GM12878 (cell line): ENCODE data around the gene MUC5B. TPM values are rescaled to one million over a fixed set of nuclear protein-coding genes. Genes with fewer than 3 reads are reported as not detected.

Experiments
- ATAC-seq: fragments of 200-7000 bp; cut with Tn5 transposase; 3 replicates; pipeline ENCODE4 v1.9.1; 2020; ENCODE audit warnings: mild to moderate bottlenecking, moderate library complexity
- BruUV-seq: library from RNA; stranded (reverse); fragments of 400-500 nt; replicated peaks from 2 replicates; lab custom pipeline; 2021; lab: Mats Ljungman, UMichigan
- CTCF ChIA-PET: fragments of 300-600 bp; sonication (Branson Sonifier 250); formaldehyde crosslinking; extraction: SDS; loops from one replicate; lab custom pipeline; 2021; ENCODE audit warnings: inconsistent platforms; lab: Yijun Ruan, JAX
- POLR2A ChIA-PET: fragments of 350-600 bp; formaldehyde crosslinking; extraction: SDS; loops from one replicate; lab custom pipeline; 2021; ENCODE audit warnings: inconsistent platforms; lab: Charles Lee
- RAD21 ChIA-PET: fragments of 300-600 bp; sonication (Branson Sonifier 250); formaldehyde crosslinking; loops from one replicate; lab custom pipeline; 2023; ENCODE audit warnings: antibody characterized with exemption; ENCODE audit not compliant: unreplicated experiment; lab: Charles Lee
- SMC1A ChIA-PET: fragments of 300-600 bp; sonication (Branson Sonifier 250); formaldehyde crosslinking; loops from one replicate; lab custom pipeline; 2023; ENCODE audit not compliant: unreplicated experiment, uncharacterized antibody; lab: Charles Lee
- DNase-seq: peaks from one replicate; pipeline ENCODE4 v3.0.0-alpha.2; 2011; ENCODE audit warnings: low read depth, low spot score
- FAIRE-seq: peaks from 3 replicates; lab custom pipeline; 2011; peaks lifted over from hg19 to GRCh38; lab: Jason Lieb, UNC
- H2AFZ ChIP-seq: 2 replicates; pipeline ENCODE4 v1.6.0; 2011; ENCODE audit warnings: low read depth, low read length, control low read depth; ENCODE audit not compliant: control insufficient read depth
- H3K27ac ChIP-seq: 2 replicates; pipeline ENCODE4 v1.5.1; 2011; ENCODE audit warnings: control low read depth; ENCODE audit not compliant: control insufficient read depth, insufficient read depth
- H3K27me3 ChIP-seq, 2 experiments: replicated peaks in 1 of 2; 2 replicates each; pipeline versions ENCODE4 v1.6.0 to v1.6.1; 2011; ENCODE audit warnings: low read length in 1 of 2; ENCODE audit not compliant: control insufficient read depth in 2 of 2, insufficient read depth in 2 of 2
- H3K36me3 ChIP-seq, 2 experiments: 2 replicates each; pipeline ENCODE4 v1.5.1; 2011; ENCODE audit warnings: low read length in 1 of 2; ENCODE audit not compliant: control insufficient read depth in 2 of 2, insufficient read depth in 2 of 2
- H3K4me1 ChIP-seq: 2 replicates; pipeline ENCODE4 v1.6.1; 2011; ENCODE audit warnings: mild to moderate bottlenecking, low read length, moderate library complexity, mixed read lengths; ENCODE audit not compliant: control insufficient read depth, insufficient read depth
- H3K4me2 ChIP-seq: 2 replicates; pipeline ENCODE4 v1.6.0; 2011; ENCODE audit warnings: control low read depth; ENCODE audit not compliant: control insufficient read depth, insufficient read depth
- H3K4me3 ChIP-seq: fragments of 200-600 bp; sonication (generic); 2 replicates; pipeline ENCODE4 v1.5.1; 2016
- H3K79me2 ChIP-seq: 2 replicates; pipeline ENCODE4 v1.6.0; 2011; ENCODE audit warnings: low read length; ENCODE audit not compliant: control insufficient read depth, insufficient read depth
- H3K9ac ChIP-seq: 2 replicates; pipeline ENCODE4 v1.8.0; 2011; ENCODE audit warnings: low read length, control low read depth, mixed read lengths; ENCODE audit not compliant: control insufficient read depth, insufficient read depth
- H3K9me3 ChIP-seq: replicated peaks from 3 replicates; pipeline ENCODE4 v1.5.1; 2011; ENCODE audit warnings: mild to moderate bottlenecking, low read length; ENCODE audit not compliant: control insufficient read depth, insufficient read depth
- H4K20me1 ChIP-seq: 2 replicates; pipeline ENCODE4 v1.6.0; 2011; ENCODE audit not compliant: control insufficient read depth, insufficient read depth
- MEF2A ChIP-seq: IDR thresholded peaks from 2 replicates; pipeline ENCODE4 v1.6.1; 2011; ENCODE audit warnings: low read depth, mild to moderate bottlenecking, low read length, moderate library complexity; ENCODE audit not compliant: insufficient read depth
- POLR2A ChIP-seq: IDR thresholded peaks from 2 replicates; pipeline ENCODE4 v1.6.1; 2011; ENCODE audit warnings: low read depth, mild to moderate bottlenecking, low read length
- ZNF384 ChIP-seq: IDR thresholded peaks from 2 replicates; pipeline ENCODE4 v1.6.1; 2012; ENCODE audit warnings: low read depth, mild to moderate bottlenecking, low read length, improper control_type of control experiment, borderline replicate concordance
- WGBS: methylation state at CpG from one replicate; pipeline ENCODE4 v1.1.6; 2016; ENCODE audit warnings: low lambda C conversion rate; ENCODE audit not compliant: insufficient replicate concordance, insufficient coverage; ENCODE audit errors: missing lambda C conversion rate; 5-methylcytosine and 5-hydroxymethylcytosine counted together
- in situ Hi-C: fragments of 300-500 bp; cut with MboI; formaldehyde crosslinking; loops from 9 replicates; pipeline ENCODE4 v1.14.3; 2018; ENCODE audit warnings: mixed read lengths
- intact Hi-C: fragments of 100-400 bp; cut with micrococcal nuclease; formaldehyde crosslinking; loops from one replicate; pipeline ENCODE4 v1.14.2; 2022; ENCODE audit not compliant: unreplicated experiment
- polyA plus RNA-seq, 11 experiments: library from polyadenylated mRNA; depleted of rRNA in 4 of 11; unstranded in 6 of 11; stranded (reverse) in 5 of 11; fragments of >200 nt; fragmentation: Nextera tagmentation in 4 of 11; fragmentation: Illumina TruSeq in 1 of 11; extraction: Ambion mirVana in 4 of 11; extraction: Trizol in 1 of 11; gene quantifications; 1 replicate in 1 of 11; 2 replicates in 10 of 11; pipeline versions ENCODE4 v1.2.1 to v1.2.3, GENCODE V29; 2011 to 2016; ENCODE audit warnings: inconsistent platforms in 2 of 11, missing spikeins in 2 of 11, low read depth in 1 of 11
- total RNA-seq, 4 experiments: library from RNA; depleted of rRNA in 3 of 4; stranded (reverse); fragments of >200 nt in 3 of 4; fragmentation: Illumina TruSeq in 1 of 4; extraction: Trizol in 1 of 4; gene quantifications; 2 replicates each; pipeline versions ENCODE4 v1.2.1 to v1.2.3, GENCODE V29; 2013 to 2021

MUC5B gene
- total and polyA plus RNA-seq, 10 of the 15 experiments (the other 5 are each of a cell fraction or from before 2014, with no cell fraction given), result 1.5 TPM; not detected in 9

GRCh38 chr11:1288426-1289151 lies 65.7 kb downstream of the MUC5B start:
- TF ChIP-seq MEF2A (no peak), POLR2A (0 out of 2 replicates have a peak, but pooled peaks have one; percentile 22)
- TF ChIP-seq, all 136 proteins: peak for 1
- in situ Hi-C loops, result no loop called here
- H3K27ac ChIP-seq, result no peak overlapping the region
- H3K9me3 ChIP-seq, result no peaks in the 10 kb centered on the region
- intact Hi-C loops, result no loop called here
- FAIRE-seq (no peak), DNase-seq (no peak), ATAC-seq (no peak)
- no peak overlapping the region for H3K4me3 ChIP-seq
- no peak overlapping the region for H3K4me2 ChIP-seq
- H3K79me2 ChIP-seq, result no peaks in the 10 kb centered on the region
- no peaks in the 10 kb centered on the region for H3K4me1 ChIP-seq
- WGBS, result 93% methylated on average over 26 of the region's 30 CpGs
- BruUV-seq, result no TSS peak
- no peak overlapping the region for H2AFZ ChIP-seq
- H4K20me1 ChIP-seq, result no peaks in the 10 kb centered on the region; the same call in 1 of the 2 replicates
- H3K27me3 ChIP-seq, result no peaks in the 10 kb centered on the region
- ChIA-PET RAD21 (no interaction called here), SMC1A (no interaction called here), POLR2A (no interaction called here), CTCF (no interaction called here)
- H3K9ac ChIP-seq, result no peak overlapping the region
- peaks cover 7 to 30% of the 10 kb centered on the region in 2 experiments; a peak in 3 of 4 replicates for H3K36me3 ChIP-seq

DNA sequence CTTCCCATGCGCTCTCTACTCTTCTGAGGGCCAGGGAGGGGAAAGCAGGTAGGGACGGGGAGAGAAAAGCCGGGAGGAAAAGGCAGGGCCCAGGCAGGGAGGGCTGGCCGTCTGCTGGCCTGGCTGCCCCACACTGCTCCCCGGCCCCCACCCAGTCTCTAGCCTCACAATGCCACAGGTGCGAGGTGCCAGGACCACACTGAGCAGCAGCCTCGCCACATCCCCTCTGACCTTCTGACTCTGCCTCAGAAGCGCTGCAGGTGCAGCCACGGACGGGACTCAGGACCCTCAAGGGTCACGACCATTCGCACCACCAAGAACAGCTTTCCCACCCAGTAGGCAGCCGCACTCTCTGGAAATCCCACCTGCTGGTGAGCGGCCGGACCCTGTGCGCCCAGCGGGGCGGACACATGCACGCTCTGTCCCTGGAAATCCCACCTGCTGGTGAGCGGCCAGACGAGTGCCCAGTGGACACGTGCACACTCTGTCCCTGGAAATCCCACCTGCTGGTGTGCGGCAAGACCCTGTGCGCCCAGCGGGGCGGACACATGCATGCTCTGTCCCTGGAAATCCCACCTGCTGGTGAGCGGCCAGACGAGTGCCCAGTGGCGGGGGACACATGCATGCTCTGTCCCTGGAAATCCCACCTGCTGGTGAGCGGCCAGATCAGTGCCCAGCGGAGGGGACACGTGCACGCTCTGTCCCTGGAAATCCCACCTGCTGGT lies 66.5 kb downstream of the MUC5B start:
- H3K9me3 ChIP-seq, result no peaks in the 10 kb centered on the region
- no peak for ATAC-seq
- ChIA-PET POLR2A (no interaction called here), RAD21 (no interaction called here), SMC1A (no interaction called here), CTCF (no interaction called here)
- TF ChIP-seq ZNF384 (no peak), POLR2A (0 out of 2 replicates have a peak, but pooled peaks have one; percentile 23)
- no peak overlapping the region for H3K4me3 ChIP-seq
- no peaks in the 10 kb centered on the region for H3K79me2 ChIP-seq
- H4K20me1 ChIP-seq, result no peaks in the 10 kb centered on the region; the same call in 1 of the 2 replicates
- H3K4me2 ChIP-seq, result no peak overlapping the region
- no TSS peak for BruUV-seq
- FAIRE-seq, result no peak
- no peak overlapping the region for H3K9ac ChIP-seq
- in situ Hi-C loops, result no loop called here
- no peak for DNase-seq
- H3K27me3 ChIP-seq, result no peaks in the 10 kb centered on the region
- no peak overlapping the region for H3K27ac ChIP-seq
- H3K36me3 ChIP-seq, result peaks cover 10 to 29% of the 10 kb centered on the region in 2 experiments; a peak in 3 of 4 replicates
- no peaks in the 10 kb centered on the region for H3K4me1 ChIP-seq
- H2AFZ ChIP-seq, result no peak overlapping the region
- WGBS, result 96% methylated on average over 27 of the region's 33 CpGs
- intact Hi-C loops, result no loop called here
